ENCODE measurements around the gene HELQ. TPM values are rescaled to one million over a fixed set of nuclear protein-coding genes. Genes with fewer than 3 reads are reported as not detected.

HELQ gene
- total and polyA plus RNA-seq, 9 of the 15 experiments (the other 6 are each of a cell fraction or from before 2014, with no cell fraction given) = 3.5 to 15.2 (median 11.9) TPM

DNA sequence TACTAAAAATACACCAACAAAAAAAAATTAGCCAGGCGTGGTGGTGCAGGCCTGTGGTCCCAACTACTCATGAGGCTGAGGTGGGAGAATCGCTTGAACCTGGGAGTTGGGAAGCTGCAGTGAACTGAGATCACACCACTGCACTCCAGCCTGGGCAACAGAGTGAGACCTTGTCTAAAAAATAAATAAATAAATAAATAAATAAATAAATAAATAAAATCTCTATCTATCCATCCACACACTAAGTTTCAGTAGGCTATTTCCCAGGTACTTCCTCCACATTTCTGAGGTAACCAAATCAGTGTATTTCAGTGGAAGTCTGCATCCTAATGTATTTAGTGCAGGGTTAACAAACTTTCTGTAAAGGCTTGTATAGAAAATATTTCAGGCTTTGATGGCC lies 18.3 kb upstream of the HELQ start (continued):
- TF ChIP-seq NRF1 (conservative IDR thresholded peaks at IDR 0.05 in 1 of 2, IDR thresholded peaks at IDR 0.05 in 1 of 2) = no peak
- no peak for TF ChIP-seq SRSF9 (IDR thresholded peaks at IDR 0.05; ENCODE audit: borderline replicate concordance, low read depth, low read length)
- TF ChIP-seq MECOM (CRISPR knock-in tag; IDR thresholded peaks at IDR 0.05) = no peak
- no peak for TF ChIP-seq HDAC8 (tag; IDR thresholded peaks at IDR 0.05)
- TF ChIP-seq SP1 (CRISPR knock-in tag; IDR thresholded peaks at IDR 0.05) = no peak
- no peak for TF ChIP-seq RBM39 (optimal IDR thresholded peaks at IDR 0.05; ENCODE audit: low read depth, low read length)
- TF ChIP-seq ELF1 (tag; IDR thresholded peaks at IDR 0.05) = no peak
- no peak for TF ChIP-seq CTBP1 (IDR thresholded peaks at IDR 0.05; ENCODE audit: borderline replicate concordance)
- no peak for TF ChIP-seq SMARCE1 (IDR thresholded peaks at IDR 0.05)

GRCh38 chr4:83473423-83473822 lies 17.8 kb upstream of the HELQ start:
- Histone ChIP-seq H3K27me3 (ENCODE audit: control insufficient read depth in 2 of 2, insufficient read depth in 2 of 2, low read length in 2 of 2) (no peaks in the 10 kb centered on the region), H3K27ac (ENCODE audit: extremely low read depth, low read depth, low read length) (no peak overlapping the region), H4K20me1 (replicated peaks; ENCODE audit: control insufficient read depth, insufficient read depth, low read length) (no peaks in the 10 kb centered on the region), H3K4me3 (no peak overlapping the region), H3K9ac (ENCODE audit: insufficient read depth in 1 of 2, low read depth in 2 of 2, low read length in 2 of 2) (no peak overlapping the region), H2AFZ (ENCODE audit: low read depth, low read length) (no peak overlapping the region), H3K4me1 (replicated peaks in 1 of 2; ENCODE audit: control insufficient read depth in 2 of 2, insufficient read depth in 2 of 2, low read length in 2 of 2) (no peaks in the 10 kb centered on the region), H3K9me3 (replicated peaks; ENCODE audit: control insufficient read depth, insufficient read depth, low read depth, low read length) (no peaks in the 10 kb centered on the region; the same call in 1 of the 2 replicates), H3K9me1 (ENCODE audit: control insufficient read depth, insufficient read depth, low read length) (no peaks in the 10 kb centered on the region), H3K36me3 (ENCODE audit: control insufficient read depth, insufficient read depth, low read length) (peaks cover 75% of the 10 kb centered on the region), H3K4me2 (ENCODE audit: insufficient read depth, low read length) (no peak overlapping the region), H3K79me2 (ENCODE audit: control insufficient read depth, insufficient read depth, low read length) (no peaks in the 10 kb centered on the region)
- in situ Hi-C loops (cut with MboI) (no loop called here), intact Hi-C loops (cut with micrococcal nuclease) (no loop called here)
- ChIA-PET CTCF (ENCODE audit: low intra/inter-chr PET ratio) (no interaction called here), POLR2A (interaction anchor here (0.9 kb wide), 1 partner anchor 84 kb away, joined by 3 read pairs; no protein-coding TSS in a partner anchor)
- FAIRE-seq (no peak), DNase-seq (ENCODE audit: extremely low read depth in 1 of 4, low spot score in 3 of 4) (no peak), ATAC-seq (no peak)
- WGBS (ENCODE audit: insufficient coverage, low coverage, missing lambda C conversion rate) = 63% methylated on average over 4 of the region's 4 CpGs
- no TSS peak for BruUV-seq (replicated peaks)
- TF ChIP-seq ATF6 (CRISPR knock-in tag; IDR thresholded peaks at IDR 0.05) = no peak
- TF ChIP-seq ZNF507 (tag; conservative IDR thresholded peaks at IDR 0.05) = no peak
- TF ChIP-seq, protein P1, sequence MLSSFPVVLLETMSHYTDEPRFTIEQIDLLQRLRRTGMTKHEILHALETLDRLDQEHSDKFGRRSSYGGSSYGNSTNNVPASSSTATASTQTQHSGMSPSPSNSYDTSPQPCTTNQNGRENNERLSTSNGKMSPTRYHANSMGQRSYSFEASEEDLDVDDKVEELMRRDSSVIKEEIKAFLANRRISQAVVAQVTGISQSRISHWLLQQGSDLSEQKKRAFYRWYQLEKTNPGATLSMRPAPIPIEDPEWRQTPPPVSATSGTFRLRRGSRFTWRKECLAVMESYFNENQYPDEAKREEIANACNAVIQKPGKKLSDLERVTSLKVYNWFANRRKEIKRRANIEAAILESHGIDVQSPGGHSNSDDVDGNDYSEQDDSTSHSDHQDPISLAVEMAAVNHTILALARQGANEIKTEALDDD (IDR thresholded peaks at IDR 0.05) = no peak
- no peak for TF ChIP-seq TAF15 (IDR thresholded peaks at IDR 0.05; ENCODE audit: low read depth, low read length)
- no peak for TF ChIP-seq PRDM10 (IDR thresholded peaks at IDR 0.05; ENCODE audit: partially characterized antibody)
- TF ChIP-seq, protein P2, sequence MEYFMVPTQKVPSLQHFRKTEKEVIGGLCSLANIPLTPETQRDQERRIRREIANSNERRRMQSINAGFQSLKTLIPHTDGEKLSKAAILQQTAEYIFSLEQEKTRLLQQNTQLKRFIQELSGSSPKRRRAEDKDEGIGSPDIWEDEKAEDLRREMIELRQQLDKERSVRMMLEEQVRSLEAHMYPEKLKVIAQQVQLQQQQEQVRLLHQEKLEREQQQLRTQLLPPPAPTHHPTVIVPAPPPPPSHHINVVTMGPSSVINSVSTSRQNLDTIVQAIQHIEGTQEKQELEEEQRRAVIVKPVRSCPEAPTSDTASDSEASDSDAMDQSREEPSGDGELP (CRISPR knock-in tag; IDR thresholded peaks at IDR 0.05; ENCODE audit: borderline replicate concordance) = no peak
- TF ChIP-seq CHD1 (IDR thresholded peaks at IDR 0.05; ENCODE audit: low read length) = no peak

Data from K562 (cell line).